ENCODE results near the gene CYP11A1. TPM values are rescaled to one million over a fixed set of nuclear protein-coding genes. Genes with fewer than 3 reads are reported as not detected.

Gene CYP11A1
- total RNA-seq, 1 donor from 2014 or later, result 62.4 TPM

DNA sequence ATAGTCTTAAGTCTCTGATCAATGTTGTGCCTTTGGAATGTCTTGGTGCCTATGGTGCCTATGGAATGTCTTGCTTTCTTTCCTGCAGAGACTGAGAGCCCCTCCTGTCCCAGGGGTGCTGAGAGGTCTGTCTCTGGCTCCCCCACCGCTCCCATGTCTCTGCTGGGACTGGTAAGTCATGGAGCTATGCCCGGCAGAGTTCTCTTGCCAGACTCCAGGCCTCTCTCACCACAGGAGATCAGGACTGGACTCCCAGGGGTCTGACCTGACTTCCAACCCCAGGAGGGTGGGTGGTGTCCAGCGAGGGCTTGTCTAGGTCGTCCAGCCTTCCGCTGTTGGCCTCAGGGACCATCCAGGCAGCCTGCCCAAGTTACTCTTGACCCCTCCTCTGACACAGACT, 14.0 kb upstream of the CYP11A1 start:
- no peak overlapping the region for H3K27ac ChIP-seq
- H3K27me3 ChIP-seq, result no peaks in the 10 kb centered on the region
- intact Hi-C loops (cut with DNase I), result no loop called here
- no peak for DNase-seq (ENCODE audit: low spot score in 2 of 2)
- H3K4me1 ChIP-seq, result peaks cover 0 to 5% of the 10 kb centered on the region in 2 donors
- H3K36me3 ChIP-seq, result no peaks in the 10 kb centered on the region
- H3K4me3 ChIP-seq, result no peak overlapping the region
- no peaks in the 10 kb centered on the region for H3K9me3 ChIP-seq
- TF ChIP-seq, protein P1, sequence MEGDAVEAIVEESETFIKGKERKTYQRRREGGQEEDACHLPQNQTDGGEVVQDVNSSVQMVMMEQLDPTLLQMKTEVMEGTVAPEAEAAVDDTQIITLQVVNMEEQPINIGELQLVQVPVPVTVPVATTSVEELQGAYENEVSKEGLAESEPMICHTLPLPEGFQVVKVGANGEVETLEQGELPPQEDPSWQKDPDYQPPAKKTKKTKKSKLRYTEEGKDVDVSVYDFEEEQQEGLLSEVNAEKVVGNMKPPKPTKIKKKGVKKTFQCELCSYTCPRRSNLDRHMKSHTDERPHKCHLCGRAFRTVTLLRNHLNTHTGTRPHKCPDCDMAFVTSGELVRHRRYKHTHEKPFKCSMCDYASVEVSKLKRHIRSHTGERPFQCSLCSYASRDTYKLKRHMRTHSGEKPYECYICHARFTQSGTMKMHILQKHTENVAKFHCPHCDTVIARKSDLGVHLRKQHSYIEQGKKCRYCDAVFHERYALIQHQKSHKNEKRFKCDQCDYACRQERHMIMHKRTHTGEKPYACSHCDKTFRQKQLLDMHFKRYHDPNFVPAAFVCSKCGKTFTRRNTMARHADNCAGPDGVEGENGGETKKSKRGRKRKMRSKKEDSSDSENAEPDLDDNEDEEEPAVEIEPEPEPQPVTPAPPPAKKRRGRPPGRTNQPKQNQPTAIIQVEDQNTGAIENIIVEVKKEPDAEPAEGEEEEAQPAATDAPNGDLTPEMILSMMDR (IDR thresholded peaks at IDR 0.05), result no peak

DNA sequence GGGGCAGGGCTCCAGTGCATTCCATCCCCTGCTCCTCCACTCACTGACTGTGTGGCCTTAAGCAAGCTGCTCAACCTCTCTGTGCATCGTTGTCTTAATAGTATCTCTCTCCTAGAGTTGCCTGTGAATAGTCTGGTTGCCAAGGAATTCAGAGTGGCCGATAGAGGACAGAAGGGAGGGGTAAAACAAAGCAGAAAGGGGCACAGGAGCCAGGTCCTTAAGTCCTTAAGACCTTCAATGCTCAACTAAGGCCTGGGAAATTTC, 13.7 kb upstream of the CYP11A1 start:
- H3K27me3 ChIP-seq, result no peaks in the 10 kb centered on the region
- peaks cover 0 to 5% of the 10 kb centered on the region in 2 donors for H3K4me1 ChIP-seq
- DNase-seq (ENCODE audit: low spot score in 2 of 2), result no peak
- H3K9me3 ChIP-seq, result no peaks in the 10 kb centered on the region
- TF ChIP-seq, protein P1 (IDR thresholded peaks at IDR 0.05), result no peak
- no peak overlapping the region for H3K4me3 ChIP-seq
- intact Hi-C loops (cut with DNase I), result no loop called here
- H3K36me3 ChIP-seq, result no peaks in the 10 kb centered on the region
- H3K27ac ChIP-seq, result no peak overlapping the region

DNA sequence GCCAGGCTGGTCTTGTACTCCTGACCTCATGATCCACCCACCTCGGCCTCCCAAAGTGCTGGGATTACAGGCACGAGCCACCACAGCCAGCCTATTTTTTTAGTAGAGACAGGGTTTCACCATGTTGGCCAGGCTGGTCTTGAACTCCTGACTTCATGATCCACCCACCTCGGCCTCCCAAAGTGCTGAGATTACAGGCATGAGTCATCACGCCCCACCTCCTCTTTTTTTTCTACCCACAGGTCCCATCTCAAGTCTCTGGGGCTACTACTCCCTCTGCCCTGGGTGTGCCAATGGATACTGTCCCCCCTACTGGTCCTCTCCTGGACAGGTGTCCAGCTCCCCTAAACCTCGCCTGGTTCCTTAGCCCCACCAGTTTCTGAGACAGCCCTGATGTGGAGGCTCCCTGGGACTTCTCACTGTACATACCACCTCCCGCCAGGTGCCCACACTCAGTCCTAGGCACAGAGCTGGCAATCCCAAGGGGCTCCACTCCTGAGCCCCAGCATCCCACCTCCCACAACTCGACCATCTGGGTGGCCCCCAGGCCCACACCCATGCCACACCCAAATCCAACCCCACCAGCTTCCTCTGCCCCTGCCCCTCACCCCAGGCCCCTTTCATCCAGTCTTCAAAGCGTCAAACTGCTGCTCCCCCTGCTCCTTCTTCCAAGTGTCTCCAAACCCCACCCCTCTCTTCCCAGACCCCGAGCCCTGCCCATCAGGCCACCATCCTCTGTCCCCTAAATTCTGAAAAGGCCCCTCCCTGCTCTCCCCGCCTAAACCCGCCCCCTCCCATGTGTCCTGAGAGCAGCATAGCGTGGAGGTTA, 13.1 kb upstream of the CYP11A1 start:
- Histone ChIP-seq H3K4me3 (no peak overlapping the region), H3K27ac (no peak overlapping the region), H3K4me1 (peaks cover 0 to 4% of the 10 kb centered on the region in 2 donors), H3K27me3 (no peaks in the 10 kb centered on the region), H3K36me3 (no peaks in the 10 kb centered on the region), H3K9me3 (no peaks in the 10 kb centered on the region)
- DNase-seq (ENCODE audit: low spot score in 2 of 2), result no peak
- intact Hi-C loops (cut with DNase I), result no loop called here
- TF ChIP-seq, protein P1 (IDR thresholded peaks at IDR 0.05), result no peak

DNA sequence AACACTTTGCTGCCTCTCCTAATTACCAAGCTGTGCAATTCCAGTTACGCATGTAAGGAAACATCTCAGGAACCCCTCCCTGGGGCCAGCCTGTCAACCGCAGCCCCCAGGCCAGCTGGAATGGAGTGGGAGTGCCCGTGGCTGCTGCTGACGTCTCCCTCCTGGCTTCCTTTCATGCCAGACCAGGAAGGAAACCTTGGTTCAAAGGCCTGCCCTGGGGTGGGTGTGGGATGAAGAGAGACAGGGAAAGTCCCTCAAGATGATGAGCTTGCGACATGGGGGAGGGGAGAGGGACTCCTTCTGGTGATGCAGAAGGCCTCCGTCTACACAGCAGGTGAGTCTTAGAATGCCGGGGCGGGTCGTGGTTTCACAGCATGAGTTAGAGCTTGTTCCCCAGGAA, 11.4 kb upstream of the CYP11A1 start:
- H3K27ac ChIP-seq, result no peak overlapping the region
- H3K36me3 ChIP-seq, result no peaks in the 10 kb centered on the region
- no peak for DNase-seq (ENCODE audit: low spot score in 2 of 2)
- TF ChIP-seq, protein P1 (IDR thresholded peaks at IDR 0.05), result no peak
- H3K4me1 ChIP-seq, result peaks cover 4 to 10% of the 10 kb centered on the region in 2 donors
- no peak overlapping the region for H3K4me3 ChIP-seq
- intact Hi-C loops (cut with DNase I), result loop anchor here (10.0 kb wide), 1 partner anchor 576 kb away; the partner anchor contains the start of gene RPP25
- H3K27me3 ChIP-seq, result no peaks in the 10 kb centered on the region
- no peaks in the 10 kb centered on the region for H3K9me3 ChIP-seq

DNA sequence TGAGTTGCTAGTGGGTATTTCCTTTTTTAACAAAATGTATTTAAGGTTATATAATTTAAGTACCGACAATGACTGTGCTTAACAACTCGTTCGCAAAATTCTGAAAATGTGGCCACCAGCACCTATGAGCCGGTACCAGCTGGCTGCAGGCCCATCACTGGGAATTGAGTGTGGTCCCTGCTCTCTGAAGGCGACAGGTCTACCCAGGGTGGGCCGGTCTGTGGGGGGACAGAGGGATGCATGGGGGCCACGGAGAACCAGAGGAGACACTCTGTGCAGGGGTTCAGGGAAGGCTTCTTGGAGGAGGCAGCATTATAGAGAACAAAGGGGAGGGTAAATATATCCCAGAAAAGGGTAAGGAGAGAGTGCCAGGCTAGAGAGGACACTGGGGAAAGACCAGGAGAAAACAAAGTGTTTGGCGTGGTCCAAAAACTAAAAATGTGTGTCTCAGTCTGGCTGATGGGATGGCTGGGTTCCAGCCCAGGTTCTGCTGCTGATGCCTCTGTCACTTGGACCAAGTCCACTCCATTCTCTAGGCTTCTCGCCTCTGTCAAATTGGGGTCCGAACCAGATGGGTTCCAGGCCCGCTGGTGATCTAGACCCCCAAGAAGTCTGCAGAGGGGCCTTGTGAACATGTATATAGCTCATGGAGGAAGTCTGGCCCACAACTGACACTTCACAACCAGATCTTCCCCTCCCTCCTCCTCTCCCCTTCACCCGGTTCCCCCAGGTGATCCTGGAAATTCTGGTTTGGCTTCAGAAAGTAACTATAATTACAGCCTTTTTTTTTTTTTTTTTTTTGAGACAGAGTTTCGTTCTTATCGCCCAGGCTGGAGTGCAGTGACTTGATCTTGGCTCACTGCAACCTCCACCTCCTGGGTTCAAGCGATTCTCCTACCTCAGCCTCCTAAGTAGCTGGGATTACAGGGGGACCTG, 10.7 kb upstream of the CYP11A1 start:
- Histone ChIP-seq H3K36me3 (no peaks in the 10 kb centered on the region), H3K9me3 (no peaks in the 10 kb centered on the region), H3K27me3 (no peaks in the 10 kb centered on the region), H3K4me1 (peaks cover 4 to 12% of the 10 kb centered on the region in 2 donors), H3K4me3 (no peak overlapping the region), H3K27ac (no peak overlapping the region)
- TF ChIP-seq, protein P1 (IDR thresholded peaks at IDR 0.05), result no peak
- DNase-seq (ENCODE audit: low spot score in 2 of 2), result no peak
- intact Hi-C loops (cut with DNase I), result loop anchor here (10.0 kb wide), 1 partner anchor 577 kb away; the partner anchor contains the start of gene RPP25

All from ascending aorta (tissue), 2 donors.